GM12878 (cell line): ENCODE measurements around the gene IGLL5. TPM values are rescaled to one million over a fixed set of nuclear protein-coding genes. Genes with fewer than 3 reads are reported as not detected.

Source experiments
- ATAC-seq: fragments of 200-7000 bp; cut with Tn5 transposase; 3 replicates; pipeline ENCODE4 v1.9.1; 2020; ENCODE audit warnings: mild to moderate bottlenecking, moderate library complexity
- BruUV-seq: library from RNA; stranded (reverse); fragments of 400-500 nt; replicated peaks from 2 replicates; lab custom pipeline; 2021; lab: Mats Ljungman, UMichigan
- CTCF ChIA-PET: fragments of 300-600 bp; sonication (Branson Sonifier 250); formaldehyde crosslinking; extraction: SDS; loops from one replicate; lab custom pipeline; 2021; ENCODE audit warnings: inconsistent platforms; lab: Yijun Ruan, JAX
- POLR2A ChIA-PET: fragments of 350-600 bp; formaldehyde crosslinking; extraction: SDS; loops from one replicate; lab custom pipeline; 2021; ENCODE audit warnings: inconsistent platforms; lab: Charles Lee
- RAD21 ChIA-PET: fragments of 300-600 bp; sonication (Branson Sonifier 250); formaldehyde crosslinking; loops from one replicate; lab custom pipeline; 2023; ENCODE audit warnings: antibody characterized with exemption; ENCODE audit not compliant: unreplicated experiment; lab: Charles Lee
- SMC1A ChIA-PET: fragments of 300-600 bp; sonication (Branson Sonifier 250); formaldehyde crosslinking; loops from one replicate; lab custom pipeline; 2023; ENCODE audit not compliant: unreplicated experiment, uncharacterized antibody; lab: Charles Lee
- DNase-seq: peaks from one replicate; pipeline ENCODE4 v3.0.0-alpha.2; 2011; ENCODE audit warnings: low read depth, low spot score
- FAIRE-seq: peaks from 3 replicates; lab custom pipeline; 2011; peaks lifted over from hg19 to GRCh38; lab: Jason Lieb, UNC
- H2AFZ ChIP-seq: 2 replicates; pipeline ENCODE4 v1.6.0; 2011; ENCODE audit warnings: low read depth, low read length, control low read depth; ENCODE audit not compliant: control insufficient read depth
- H3K27ac ChIP-seq: 2 replicates; pipeline ENCODE4 v1.5.1; 2011; ENCODE audit warnings: control low read depth; ENCODE audit not compliant: control insufficient read depth, insufficient read depth
- H3K27me3 ChIP-seq, 2 experiments: replicated peaks in 1 of 2; 2 replicates each; pipeline versions ENCODE4 v1.6.0 to v1.6.1; 2011; ENCODE audit warnings: low read length in 1 of 2; ENCODE audit not compliant: control insufficient read depth in 2 of 2, insufficient read depth in 2 of 2
- H3K36me3 ChIP-seq, 2 experiments: 2 replicates each; pipeline ENCODE4 v1.5.1; 2011; ENCODE audit warnings: low read length in 1 of 2; ENCODE audit not compliant: control insufficient read depth in 2 of 2, insufficient read depth in 2 of 2
- H3K4me1 ChIP-seq: 2 replicates; pipeline ENCODE4 v1.6.1; 2011; ENCODE audit warnings: mild to moderate bottlenecking, low read length, moderate library complexity, mixed read lengths; ENCODE audit not compliant: control insufficient read depth, insufficient read depth
- H3K4me2 ChIP-seq: 2 replicates; pipeline ENCODE4 v1.6.0; 2011; ENCODE audit warnings: control low read depth; ENCODE audit not compliant: control insufficient read depth, insufficient read depth
- H3K4me3 ChIP-seq: fragments of 200-600 bp; sonication (generic); 2 replicates; pipeline ENCODE4 v1.5.1; 2016
- H3K79me2 ChIP-seq: 2 replicates; pipeline ENCODE4 v1.6.0; 2011; ENCODE audit warnings: low read length; ENCODE audit not compliant: control insufficient read depth, insufficient read depth
- H3K9ac ChIP-seq: 2 replicates; pipeline ENCODE4 v1.8.0; 2011; ENCODE audit warnings: low read length, control low read depth, mixed read lengths; ENCODE audit not compliant: control insufficient read depth, insufficient read depth
- H3K9me3 ChIP-seq: replicated peaks from 3 replicates; pipeline ENCODE4 v1.5.1; 2011; ENCODE audit warnings: mild to moderate bottlenecking, low read length; ENCODE audit not compliant: control insufficient read depth, insufficient read depth
- H4K20me1 ChIP-seq: 2 replicates; pipeline ENCODE4 v1.6.0; 2011; ENCODE audit not compliant: control insufficient read depth, insufficient read depth
- HDAC6 ChIP-seq: fragments of 200-600 bp; sonication (generic); IDR thresholded peaks from one replicate; pipeline ENCODE4 v1.8.0; 2017; ENCODE audit warnings: antibody characterized with exemption; ENCODE audit not compliant: unreplicated experiment
- MYC ChIP-seq: IDR thresholded peaks from 2 replicates; pipeline ENCODE4 v1.6.1; 2011; ENCODE audit warnings: mild to moderate bottlenecking, low read length, moderate library complexity, inconsistent platforms; ENCODE audit not compliant: insufficient read depth, insufficient replicate concordance, insufficient read length, severe bottlenecking
- POLR2AphosphoS5 ChIP-seq: IDR thresholded peaks from 2 replicates; pipeline ENCODE4 v1.6.1; 2011; ENCODE audit warnings: mild to moderate bottlenecking, low read length, inconsistent platforms
- SMAD1 ChIP-seq: fragments of 450-650 bp; IDR thresholded peaks from 2 replicates; pipeline ENCODE4 v1.6.1; 2018; ENCODE audit warnings: mild to moderate bottlenecking, low read depth; ENCODE audit not compliant: partially characterized antibody
- YBX1 ChIP-seq: fragments of 450-650 bp; IDR thresholded peaks from 2 replicates; pipeline ENCODE4 v1.6.1; 2016; ENCODE audit warnings: antibody characterized with exemption
- ZBTB11 ChIP-seq: fragments of 450-650 bp; formaldehyde crosslinking; IDR thresholded peaks from 2 replicates; pipeline ENCODE4 v1.5.0; 2022; ENCODE audit warnings: mild to moderate bottlenecking, missing genetic modification characterization
- ZBTB40 ChIP-seq: fragments of 450-650 bp; IDR thresholded peaks from 2 replicates; pipeline ENCODE4 v1.6.1; 2016; ENCODE audit warnings: mild to moderate bottlenecking, moderate library complexity, borderline replicate concordance
- ZNF217 ChIP-seq: fragments of 450-650 bp; IDR thresholded peaks from 2 replicates; pipeline ENCODE4 v1.6.1; 2017; ENCODE audit warnings: antibody characterized with exemption, mild to moderate bottlenecking
- ZNF24 ChIP-seq: fragments of 450-650 bp; IDR thresholded peaks from 2 replicates; pipeline ENCODE4 v1.6.1; 2017; ENCODE audit warnings: antibody characterized with exemption, mild to moderate bottlenecking
- WGBS: methylation state at CpG from one replicate; pipeline ENCODE4 v1.1.6; 2016; ENCODE audit warnings: low lambda C conversion rate; ENCODE audit not compliant: insufficient replicate concordance, insufficient coverage; ENCODE audit errors: missing lambda C conversion rate; 5-methylcytosine and 5-hydroxymethylcytosine counted together
- in situ Hi-C: fragments of 300-500 bp; cut with MboI; formaldehyde crosslinking; loops from 9 replicates; pipeline ENCODE4 v1.14.3; 2018; ENCODE audit warnings: mixed read lengths
- intact Hi-C: fragments of 100-400 bp; cut with micrococcal nuclease; formaldehyde crosslinking; loops from one replicate; pipeline ENCODE4 v1.14.2; 2022; ENCODE audit not compliant: unreplicated experiment
- polyA plus RNA-seq, 11 experiments: library from polyadenylated mRNA; depleted of rRNA in 4 of 11; unstranded in 6 of 11; stranded (reverse) in 5 of 11; fragments of >200 nt; fragmentation: Nextera tagmentation in 4 of 11; fragmentation: Illumina TruSeq in 1 of 11; extraction: Ambion mirVana in 4 of 11; extraction: Trizol in 1 of 11; gene quantifications; 1 replicate in 1 of 11; 2 replicates in 10 of 11; pipeline versions ENCODE4 v1.2.1 to v1.2.3, GENCODE V29; 2011 to 2016; ENCODE audit warnings: inconsistent platforms in 2 of 11, missing spikeins in 2 of 11, low read depth in 1 of 11
- total RNA-seq, 4 experiments: library from RNA; depleted of rRNA in 3 of 4; stranded (reverse); fragments of >200 nt in 3 of 4; fragmentation: Illumina TruSeq in 1 of 4; extraction: Trizol in 1 of 4; gene quantifications; 2 replicates each; pipeline versions ENCODE4 v1.2.1 to v1.2.3, GENCODE V29; 2013 to 2021
- TF ChIP-seq, protein P1 (sequence below): IDR thresholded peaks from 2 replicates; pipeline ENCODE4 v1.6.1; 2012; ENCODE audit warnings: low read depth, low read length, improper control_type of control experiment
- TF ChIP-seq, protein P2 (sequence below): IDR thresholded peaks from 2 replicates; pipeline ENCODE4 v1.6.1; 2011; ENCODE audit warnings: mild to moderate bottlenecking, low read depth, low read length, moderate library complexity; ENCODE audit not compliant: insufficient replicate concordance

The IGLL5 gene
- total and polyA plus RNA-seq, 10 of the 15 experiments (the other 5 are each of a cell fraction or from before 2014, with no cell fraction given) = not detected

- Histone ChIP-seq H3K4me2 (peak overlapping the region; percentile 94), H3K4me3 (peak overlapping the region; percentile 14; the same call in 1 of the 2 replicates), H3K9ac (peak overlapping the region; percentile 52), H3K27ac (peak overlapping the region; percentile 99), H3K79me2 (peaks cover 33% of the 10 kb centered on the region), H2AFZ (no peak overlapping the region), H3K36me3 (no peaks in the 10 kb centered on the region), H3K27me3 (no peaks in the 10 kb centered on the region), H3K9me3 (no peaks in the 10 kb centered on the region), H4K20me1 (no peaks in the 10 kb centered on the region), H3K4me1 (peaks cover 75% of the 10 kb centered on the region)
- intact Hi-C loops = no loop called here
- ChIA-PET POLR2A (interaction anchor here (0.6 to 10.1 kb wide), 13 partner anchors 9 to 884 kb away, joined by 3 to 153 read pairs (median 5); no protein-coding TSS in a partner anchor), CTCF (interaction anchor here (0.5 to 21.7 kb wide), 14 partner anchors 7 to 828 kb away, joined by 3 to 551 read pairs (median 4); no protein-coding TSS in a partner anchor), RAD21 (interaction anchor here (0.6 to 8.6 kb wide), 19 partner anchors 9 to 886 kb away, joined by 3 to 145 read pairs (median 4); no protein-coding TSS in a partner anchor), SMC1A (interaction anchor here (0.8 to 6.8 kb wide), 12 partner anchors 11 to 771 kb away, joined by 3 to 61 read pairs (median 10); no protein-coding TSS in a partner anchor)
- in situ Hi-C loops = no loop called here
- DNase-seq (no peak), ATAC-seq (no peak), FAIRE-seq (no peak)
- TF ChIP-seq, protein P1, sequence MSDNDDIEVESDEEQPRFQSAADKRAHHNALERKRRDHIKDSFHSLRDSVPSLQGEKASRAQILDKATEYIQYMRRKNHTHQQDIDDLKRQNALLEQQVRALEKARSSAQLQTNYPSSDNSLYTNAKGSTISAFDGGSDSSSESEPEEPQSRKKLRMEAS = 0 out of 2 replicates have a peak, but pooled peaks have one; percentile 40
- TF ChIP-seq ZBTB40 (0 out of 2 replicates have a peak, but pooled peaks have one; percentile 15), ZBTB11 (CRISPR knock-in tag) (0 out of 2 replicates have a peak, but pooled peaks have one; percentile 25), SMAD1 (peak; percentile 61), HDAC6 (peak; percentile 14), MYC (no peak), ZNF217 (no peak), POLR2AphosphoS5 (0 out of 2 replicates have a peak, but pooled peaks have one; percentile 45), YBX1 (no peak), ZNF24 (peak; percentile 97)
- TF ChIP-seq, protein P2, sequence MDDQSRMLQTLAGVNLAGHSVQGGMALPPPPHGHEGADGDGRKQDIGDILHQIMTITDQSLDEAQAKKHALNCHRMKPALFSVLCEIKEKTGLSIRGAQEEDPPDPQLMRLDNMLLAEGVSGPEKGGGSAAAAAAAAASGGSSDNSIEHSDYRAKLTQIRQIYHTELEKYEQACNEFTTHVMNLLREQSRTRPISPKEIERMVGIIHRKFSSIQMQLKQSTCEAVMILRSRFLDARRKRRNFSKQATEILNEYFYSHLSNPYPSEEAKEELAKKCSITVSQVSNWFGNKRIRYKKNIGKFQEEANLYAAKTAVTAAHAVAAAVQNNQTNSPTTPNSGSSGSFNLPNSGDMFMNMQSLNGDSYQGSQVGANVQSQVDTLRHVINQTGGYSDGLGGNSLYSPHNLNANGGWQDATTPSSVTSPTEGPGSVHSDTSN = no peak
- WGBS = 39% methylated on average over 7 of the region's 7 CpGs
- BruUV-seq = TSS peak; percentile 93
Measured at GRCh38 chr22:22927888-22928665, 40.5 kb downstream of the IGLL5 start.
